H1 (cell line): ENCODE measurements around the gene PRODH2. TPM values are rescaled to one million over a fixed set of nuclear protein-coding genes. Genes with fewer than 3 reads are reported as not detected.

Experiments used
- CTCF ChIA-PET: fragments of 300-600 bp; sonication (Branson Sonifier 250); formaldehyde crosslinking; loops from one replicate; lab custom pipeline; 2021; ENCODE audit not compliant: partially characterized antibody; lab: Charles Lee
- POLR2A ChIA-PET: fragments of 300-600 bp; sonication (Branson Sonifier 250); formaldehyde crosslinking; loops from one replicate; lab custom pipeline; 2021; ENCODE audit warnings: inconsistent platforms; ENCODE audit not compliant: partially characterized antibody; lab: Charles Lee
- DNase-seq, 2 experiments: peaks; one replicate each; pipeline versions ENCODE4 v3.0.0 to v3.0.0-alpha.2; 2010 to 2022; ENCODE audit warnings: low spot score in 2 of 2, low read depth in 1 of 2, mixed read lengths in 1 of 2
- FAIRE-seq: peaks from 2 replicates; lab custom pipeline; 2011; peaks lifted over from hg19 to GRCh38; lab: Jason Lieb, UNC
- H2AFZ ChIP-seq: 2 replicates; pipeline ENCODE4 v1.8.1; 2012; ENCODE audit warnings: low read length, inconsistent platforms
- H2AK5ac ChIP-seq: 2 replicates; pipeline ENCODE4 v1.6.1; 2013; ENCODE audit warnings: low read depth, low read length
- H2BK120ac ChIP-seq: replicated peaks from 2 replicates; pipeline ENCODE3; 2013; ENCODE audit warnings: low read depth, low read length, inconsistent platforms
- H2BK12ac ChIP-seq: 2 replicates; pipeline ENCODE4 v1.6.1; 2013; ENCODE audit warnings: low read depth, low read length
- H2BK15ac ChIP-seq: 2 replicates; pipeline ENCODE4 v1.6.1; 2013; ENCODE audit warnings: low read length
- H2BK20ac ChIP-seq: 2 replicates; pipeline ENCODE4 v1.6.1; 2013; ENCODE audit warnings: low read length
- H2BK5ac ChIP-seq: 2 replicates; pipeline ENCODE4 v1.6.1; 2013; ENCODE audit warnings: low read depth, low read length
- H3K14ac ChIP-seq: 2 replicates; pipeline ENCODE4 v1.6.1; 2013; ENCODE audit warnings: inconsistent platforms; ENCODE audit not compliant: insufficient read length
- H3K18ac ChIP-seq: 2 replicates; pipeline ENCODE4 v1.6.1; 2013; ENCODE audit warnings: low read length; ENCODE audit errors: extremely low read depth
- H3K23ac ChIP-seq: 2 replicates; pipeline ENCODE4 v1.6.1; 2013; ENCODE audit warnings: inconsistent platforms; ENCODE audit not compliant: insufficient read length
- H3K23me2 ChIP-seq: 2 replicates; pipeline ENCODE4 v1.6.1; 2013; ENCODE audit warnings: low read depth, low read length
- H3K27ac ChIP-seq: 2 replicates; pipeline ENCODE4 v1.6.1; 2011; ENCODE audit warnings: low read depth, low read length, inconsistent platforms
- H3K27me3 ChIP-seq, 4 experiments: replicated peaks in 1 of 4; 1 replicate in 1 of 4; 2 replicates in 3 of 4; pipeline versions ENCODE4 v1.6.1 to v1.8.1; 2011 to 2013; ENCODE audit warnings: low read length in 3 of 4, mild to moderate bottlenecking in 3 of 4, inconsistent platforms in 2 of 4, mixed read lengths in 2 of 4, moderate library complexity in 1 of 4; ENCODE audit not compliant: control insufficient read depth in 3 of 4, insufficient read depth in 3 of 4; ENCODE audit errors: extremely low read depth in 1 of 4
- H3K36me3 ChIP-seq, 4 experiments: 2 replicates each; pipeline versions ENCODE4 v1.6.1 to v1.8.1; 2011 to 2013; ENCODE audit warnings: mild to moderate bottlenecking in 4 of 4, low read length in 3 of 4, moderate library complexity in 2 of 4, control low read depth in 1 of 4, inconsistent platforms in 1 of 4; ENCODE audit not compliant: insufficient read depth in 4 of 4, control insufficient read depth in 2 of 4
- H3K4ac ChIP-seq: replicated peaks from 2 replicates; pipeline ENCODE3; 2013; ENCODE audit warnings: low read length, low read depth, mixed read lengths, inconsistent platforms; ENCODE audit not compliant: insufficient read length
- H3K4me1 ChIP-seq, 4 experiments: replicated peaks in 1 of 4; 1 replicate in 1 of 4; 2 replicates in 3 of 4; pipeline versions ENCODE4 v1.6.1 to v1.8.1; 2011 to 2013; ENCODE audit warnings: low read length in 3 of 4, inconsistent platforms in 2 of 4, mixed read lengths in 1 of 4; ENCODE audit not compliant: insufficient read depth in 4 of 4, control insufficient read depth in 3 of 4
- H3K4me2 ChIP-seq, 2 experiments: 2 replicates each; pipeline versions ENCODE4 v1.6.1 to v1.8.1; 2011 to 2013; ENCODE audit warnings: low read depth in 2 of 2, low read length in 2 of 2, control low read depth in 1 of 2, inconsistent platforms in 1 of 2, mild to moderate bottlenecking in 1 of 2; ENCODE audit not compliant: insufficient read depth in 1 of 2
- H3K4me3 ChIP-seq, 4 experiments: fragments of 200-600, 300-600 bp in 1 of 4; sonication (generic), shearing (Covaris generic), sonication (Bioruptor Twin) in 1 of 4; 2 replicates each; pipeline versions ENCODE4 v1.5.1 to v1.8.1; 2011 to 2016; ENCODE audit warnings: low read length in 4 of 4, low read depth in 3 of 4, control low read depth in 2 of 4, inconsistent platforms in 2 of 4, mild to moderate bottlenecking in 2 of 4, mixed read lengths in 1 of 4, moderate library complexity in 1 of 4; ENCODE audit not compliant: insufficient read depth in 2 of 4; ENCODE audit errors: extremely low read depth in 1 of 4
- H3K56ac ChIP-seq: replicated peaks from 2 replicates; pipeline ENCODE3; 2013; ENCODE audit warnings: low read depth, mild to moderate bottlenecking, mixed read lengths, low read length, inconsistent platforms; ENCODE audit not compliant: insufficient read length
- H3K79me1 ChIP-seq: 2 replicates; pipeline ENCODE4 v1.6.1; 2013; ENCODE audit warnings: low read depth, low read length, control low read depth
- H3K79me2 ChIP-seq, 2 experiments: 2 replicates each; pipeline versions ENCODE4 v1.6.1 to v1.8.1; 2012 to 2013; ENCODE audit warnings: low read length in 2 of 2, mild to moderate bottlenecking in 2 of 2, inconsistent platforms in 1 of 2; ENCODE audit not compliant: insufficient read depth in 2 of 2, control insufficient read depth in 1 of 2
- H3K9ac ChIP-seq, 4 experiments: replicated peaks in 1 of 4; 1 replicate in 1 of 4; 2 replicates in 3 of 4; pipeline versions ENCODE4 v1.6.1 to v1.8.1; 2011 to 2013; ENCODE audit warnings: low read depth in 3 of 4, low read length in 3 of 4, control low read depth in 2 of 4, mild to moderate bottlenecking in 2 of 4, moderate library complexity in 2 of 4, inconsistent platforms in 1 of 4; ENCODE audit errors: extremely low read depth in 1 of 4
- H3K9me3 ChIP-seq, 2 experiments: 2 replicates each; pipeline versions ENCODE4 v1.6.1 to v1.8.1; 2012 to 2013; ENCODE audit warnings: mild to moderate bottlenecking in 2 of 2, moderate library complexity in 2 of 2, control low read depth in 1 of 2, inconsistent platforms in 1 of 2, low read depth in 1 of 2, low read length in 1 of 2, mixed read lengths in 1 of 2; ENCODE audit not compliant: insufficient read depth in 2 of 2
- H4K20me1 ChIP-seq, 2 experiments: replicated peaks in 1 of 2; 2 replicates each; pipeline versions ENCODE3 to v1.8.1; 2011 to 2013; ENCODE audit warnings: inconsistent platforms in 2 of 2, low read length in 2 of 2, mild to moderate bottlenecking in 1 of 2; ENCODE audit not compliant: insufficient read depth in 2 of 2, control insufficient read depth in 1 of 2
- H4K5ac ChIP-seq: 2 replicates; pipeline ENCODE4 v1.6.1; 2013; ENCODE audit warnings: low read length, low read depth, mixed read lengths, inconsistent platforms; ENCODE audit not compliant: insufficient read length
- H4K8ac ChIP-seq: 2 replicates; pipeline ENCODE4 v1.8.0; 2013; ENCODE audit warnings: mild to moderate bottlenecking, moderate library complexity, low read length, inconsistent platforms; ENCODE audit not compliant: insufficient read depth; ENCODE audit errors: extremely low read depth
- H4K91ac ChIP-seq: replicated peaks from 2 replicates; pipeline ENCODE3; 2013; ENCODE audit warnings: low read length, mixed read lengths, inconsistent platforms; ENCODE audit not compliant: insufficient read length
- GABPA ChIP-seq: IDR thresholded peaks from 2 replicates; pipeline ENCODE4 v1.6.1; 2011; ENCODE audit warnings: mild to moderate bottlenecking, low read length, moderate library complexity, borderline replicate concordance; ENCODE audit not compliant: insufficient read depth
- RAD21 ChIP-seq, 2 experiments: IDR thresholded peaks in 1 of 2; conservative IDR thresholded peaks in 1 of 2; 2 replicates each; pipeline ENCODE4 v1.6.1; 2011; ENCODE audit warnings: low read depth in 2 of 2, low read length in 2 of 2, improper control_type of control experiment in 1 of 2, inconsistent platforms in 1 of 2, mild to moderate bottlenecking in 1 of 2, moderate library complexity in 1 of 2
- TEAD4 ChIP-seq: IDR thresholded peaks from 2 replicates; pipeline ENCODE4 v1.6.1; 2012; ENCODE audit warnings: low read depth, low read length, inconsistent platforms, mixed read lengths
- WGBS, 2 experiments: shearing (Covaris generic) in 1 of 2; methylation state at CpG; one replicate each; pipeline versions ENCODE4 v1.1.6 to v1.1.7; 2013 to 2015; ENCODE audit warnings: low lambda C conversion rate in 2 of 2, mixed read lengths in 2 of 2, inconsistent platforms in 1 of 2, low coverage in 1 of 2, missing lambda C conversion rate in 1 of 2; ENCODE audit not compliant: insufficient replicate concordance in 2 of 2, insufficient coverage in 1 of 2, insufficient read length in 1 of 2; ENCODE audit errors: extremely low coverage in 1 of 2, missing lambda C conversion rate in 1 of 2; 5-methylcytosine and 5-hydroxymethylcytosine counted together
- polyA plus RNA-seq, 7 experiments: library from polyadenylated mRNA; depleted of rRNA in 3 of 7; stranded (reverse) in 5 of 7; unstranded in 2 of 7; fragments of >200 nt in 5 of 7; fragments of 200-250 nt in 2 of 7; gene quantifications; 1 replicate in 5 of 7; 2 replicates in 1 of 7; 4 replicates in 1 of 7; pipeline versions ENCODE4 v1.2.1 to v1.2.3, GENCODE V29; 2011 to 2013; ENCODE audit warnings: missing spikeins in 2 of 7, mixed read lengths in 2 of 7
- total RNA-seq: library from RNA; stranded (reverse); fragmentation: NEBNext Ultra II Directional; extraction: Animal tissue kit (Norgen Biotek cat#: 25700); gene quantifications from 2 replicates; pipeline ENCODE4 v1.2.1, GENCODE V29; 2021
- TF ChIP-seq, protein P1 (sequence below): IDR thresholded peaks from 2 replicates; pipeline ENCODE4 v1.6.1; 2012; ENCODE audit warnings: inconsistent platforms
- TF ChIP-seq, protein P2 (sequence below), 3 experiments: IDR thresholded peaks; 1 replicate in 2 of 3; 2 replicates in 1 of 3; pipeline versions ENCODE4 v1.5.1 to v1.6.1; 2011; ENCODE audit warnings: low read length in 3 of 3, mild to moderate bottlenecking in 3 of 3, inconsistent platforms in 2 of 3, low read depth in 1 of 3, moderate library complexity in 1 of 3; ENCODE audit not compliant: insufficient read depth in 1 of 3; ENCODE audit errors: control extremely low read depth in 1 of 3

Gene PRODH2
- total and polyA plus RNA-seq, 2 of the 8 experiments (the other 6 are each of a cell fraction or from before 2014, with no cell fraction given): not detected

DNA sequence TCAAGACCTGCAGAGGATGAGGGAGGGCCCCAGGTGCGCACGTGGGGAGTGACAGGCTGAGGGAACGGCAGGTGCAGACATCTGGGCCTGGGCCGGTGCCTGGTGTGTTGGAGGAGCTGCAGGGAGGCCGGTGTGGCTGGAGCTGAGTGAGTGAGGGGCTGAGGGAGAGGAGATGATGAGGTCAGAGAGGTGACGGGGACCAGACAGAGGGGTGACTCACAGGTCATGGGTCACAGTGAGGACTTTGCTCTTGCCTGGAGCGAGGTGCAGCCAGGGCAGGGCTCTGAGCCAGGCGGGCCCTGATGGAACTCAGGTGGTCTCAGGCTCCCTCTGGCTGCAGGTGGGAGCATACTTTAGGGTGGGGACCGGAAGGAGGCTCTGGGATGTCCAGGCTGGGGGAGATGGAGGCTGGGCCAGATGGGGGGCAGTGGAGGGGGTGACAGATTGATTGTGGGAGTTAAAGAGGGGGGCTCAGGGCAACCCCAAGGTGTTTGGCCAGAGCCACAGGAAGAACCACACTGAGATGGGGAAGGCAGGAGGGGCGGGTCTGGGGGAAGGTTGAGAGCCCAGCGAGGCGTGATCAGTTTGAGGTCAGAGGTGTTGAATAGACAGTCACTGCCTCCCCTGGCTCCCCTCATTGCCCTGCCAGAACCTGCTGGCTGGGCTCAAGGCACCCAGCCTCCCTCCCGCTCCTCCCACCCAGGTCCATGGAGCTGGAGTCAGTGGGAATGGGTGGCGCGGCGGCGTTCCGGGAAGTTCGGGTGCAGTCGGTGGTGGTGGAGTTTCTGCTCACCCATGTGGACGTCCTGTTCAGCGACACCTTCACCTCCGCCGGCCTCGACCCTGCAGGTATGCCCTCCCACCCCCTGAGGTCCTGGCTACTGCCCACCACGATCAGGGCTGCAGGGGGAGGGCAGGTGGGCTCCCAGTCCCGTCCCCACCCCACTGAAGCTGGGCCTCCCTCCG is 28.9 kb downstream of the PRODH2 start:
- peak overlapping the region; percentile 87 for H3K18ac ChIP-seq
- H2BK120ac ChIP-seq: no peak overlapping the region
- H4K5ac ChIP-seq: peak overlapping the region; percentile 40
- no peaks in the 10 kb centered on the region for H3K9me3 ChIP-seq
- FAIRE-seq (no peak), DNase-seq (no peak)
- no peak overlapping the region for H3K27ac ChIP-seq
- H3K56ac ChIP-seq: peak overlapping the region; percentile 82
- no peaks in the 10 kb centered on the region; a peak in 1 of 7 replicates for H3K27me3 ChIP-seq
- H3K79me2 ChIP-seq: no peaks in the 10 kb centered on the region
- peak overlapping the region; percentile 74 for H4K91ac ChIP-seq
- 0 out of 2 replicates have a peak overlapping the region, but pooled peaks have one; percentile 16 for H2BK15ac ChIP-seq
- H3K4me3 ChIP-seq: peak overlapping the region in 2 of 4 experiments; percentile 42 to 72; a peak in 5 of 8 replicates
- peak overlapping the region; percentile 84; the same call in 1 of the 2 replicates for H2BK12ac ChIP-seq
- H3K14ac ChIP-seq: no peak overlapping the region
- peak overlapping the region; percentile 58; the same call in 1 of the 2 replicates for H4K8ac ChIP-seq
- H3K36me3 ChIP-seq: no peaks in the 10 kb centered on the region
- H3K4me2 ChIP-seq: peak overlapping the region; percentile 67 to 85
- H3K9ac ChIP-seq: no peak overlapping the region
- ChIA-PET CTCF (interaction anchor here (0.8 to 1.6 kb wide), 16 partner anchors 17 to 157 kb away, joined by 3 to 7 read pairs (median 4); no protein-coding TSS in a partner anchor), POLR2A (interaction anchor here (0.9 to 1.8 kb wide), 6 partner anchors 7 to 53 kb away, joined by 3 to 7 read pairs (median 4); partner anchors contain the start of genes PSENEN and U2AF1L4)
- H3K23me2 ChIP-seq: peaks cover 11% of the 10 kb centered on the region
- no peak overlapping the region for H2AFZ ChIP-seq
- no peak overlapping the region for H2AK5ac ChIP-seq
- H2BK5ac ChIP-seq: 0 out of 2 replicates have a peak overlapping the region, but pooled peaks have one; percentile 60
- peaks cover 0 to 12% (median 4%) of the 10 kb centered on the region in 4 experiments; a peak in 6 of 7 replicates for H3K4me1 ChIP-seq
- WGBS, 2 experiments: 52% methylated on average over 21 of the region's 28 CpGs; no CpG with 5 or more reads in 1 of the 2 experiments
- H3K23ac ChIP-seq: no peak overlapping the region
- peaks cover 0 to 12% of the 10 kb centered on the region in 2 experiments for H4K20me1 ChIP-seq
- no peak overlapping the region for H2BK20ac ChIP-seq
- H3K79me1 ChIP-seq: no peaks in the 10 kb centered on the region
- H3K4ac ChIP-seq: peak overlapping the region; percentile 69
- TF ChIP-seq, protein P1, sequence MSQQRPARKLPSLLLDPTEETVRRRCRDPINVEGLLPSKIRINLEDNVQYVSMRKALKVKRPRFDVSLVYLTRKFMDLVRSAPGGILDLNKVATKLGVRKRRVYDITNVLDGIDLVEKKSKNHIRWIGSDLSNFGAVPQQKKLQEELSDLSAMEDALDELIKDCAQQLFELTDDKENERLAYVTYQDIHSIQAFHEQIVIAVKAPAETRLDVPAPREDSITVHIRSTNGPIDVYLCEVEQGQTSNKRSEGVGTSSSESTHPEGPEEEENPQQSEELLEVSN: no peak
- TF ChIP-seq RAD21 (IDR thresholded peaks at IDR 0.05 in 1 of 2, conservative IDR thresholded peaks at IDR 0.05 in 1 of 2; ENCODE audit: low read depth in 2 of 2, low read length in 2 of 2): peak; percentile 56 to 70
- TF ChIP-seq TEAD4: no peak
- TF ChIP-seq, protein P2, sequence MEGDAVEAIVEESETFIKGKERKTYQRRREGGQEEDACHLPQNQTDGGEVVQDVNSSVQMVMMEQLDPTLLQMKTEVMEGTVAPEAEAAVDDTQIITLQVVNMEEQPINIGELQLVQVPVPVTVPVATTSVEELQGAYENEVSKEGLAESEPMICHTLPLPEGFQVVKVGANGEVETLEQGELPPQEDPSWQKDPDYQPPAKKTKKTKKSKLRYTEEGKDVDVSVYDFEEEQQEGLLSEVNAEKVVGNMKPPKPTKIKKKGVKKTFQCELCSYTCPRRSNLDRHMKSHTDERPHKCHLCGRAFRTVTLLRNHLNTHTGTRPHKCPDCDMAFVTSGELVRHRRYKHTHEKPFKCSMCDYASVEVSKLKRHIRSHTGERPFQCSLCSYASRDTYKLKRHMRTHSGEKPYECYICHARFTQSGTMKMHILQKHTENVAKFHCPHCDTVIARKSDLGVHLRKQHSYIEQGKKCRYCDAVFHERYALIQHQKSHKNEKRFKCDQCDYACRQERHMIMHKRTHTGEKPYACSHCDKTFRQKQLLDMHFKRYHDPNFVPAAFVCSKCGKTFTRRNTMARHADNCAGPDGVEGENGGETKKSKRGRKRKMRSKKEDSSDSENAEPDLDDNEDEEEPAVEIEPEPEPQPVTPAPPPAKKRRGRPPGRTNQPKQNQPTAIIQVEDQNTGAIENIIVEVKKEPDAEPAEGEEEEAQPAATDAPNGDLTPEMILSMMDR (IDR thresholded peaks at IDR 0.05; ENCODE audit: control extremely low read depth in 1 of 3, insufficient read depth in 1 of 3, low read depth in 1 of 3, low read length in 3 of 3): peak; percentile 60 to 67 (median 64)
- 0 out of 2 replicates have a peak, but pooled peaks have one; percentile 10 for TF ChIP-seq GABPA
